ENCODE data around the gene PGAM5. TPM values are rescaled to one million over a fixed set of nuclear protein-coding genes. Genes with fewer than 3 reads are reported as not detected.

PGAM5 gene
- total RNA-seq, 1 experiment from 2014 or later: 112 TPM

- H2AK5ac ChIP-seq (ENCODE audit: insufficient read length, low read length): no peak overlapping the region
- H3K4me1 ChIP-seq (ENCODE audit: insufficient read depth, low read length): no peaks in the 10 kb centered on the region
- H3K4ac ChIP-seq (ENCODE audit: low read depth, low read length): no peak overlapping the region
- no peaks in the 10 kb centered on the region for H3K23me2 ChIP-seq (ENCODE audit: insufficient read length, low read depth, low read length, poor library complexity, severe bottlenecking)
- no peak overlapping the region for H2BK5ac ChIP-seq (ENCODE audit: insufficient read length, low read length)
- Mint-ChIP-seq H3K9me3 (no peaks in the 10 kb centered on the region), H3K27me3 (ENCODE audit: low read depth) (no peaks in the 10 kb centered on the region; the same call in 1 of the 2 replicates), H3K36me3 (ENCODE audit: insufficient read depth in 1 of 3, low read depth in 3 of 3) (peaks cover 33 to 79% (median 64%) of the 10 kb centered on the region in 3 experiments; a peak in 6 of 7 replicates), H3K4me1 (no peaks in the 10 kb centered on the region), H3K27ac (peak overlapping the region in 1 of 3 experiments; percentile 60; a peak in 2 of 7 replicates), H3K4me3 (no peak overlapping the region)
- no peaks in the 10 kb centered on the region for H4K20me1 ChIP-seq (ENCODE audit: control insufficient read depth, insufficient read depth, insufficient read length)
- H3K9me3 ChIP-seq (ENCODE audit: control insufficient read depth, low read depth, low read length): no peaks in the 10 kb centered on the region
- H2BK15ac ChIP-seq (ENCODE audit: low read depth, low read length): no peak overlapping the region
- no peak overlapping the region for H4K8ac ChIP-seq (replicated peaks; ENCODE audit: insufficient read length, low read depth, low read length)
- H2BK12ac ChIP-seq (ENCODE audit: insufficient read length, low read depth, low read length): no peak overlapping the region
- H2AFZ ChIP-seq (ENCODE audit: low read length): no peak overlapping the region
- H2BK120ac ChIP-seq (ENCODE audit: low read depth, low read length, poor library complexity, severe bottlenecking): no peak overlapping the region
- no peak overlapping the region for H4K91ac ChIP-seq (ENCODE audit: insufficient read length, low read depth, low read length)
- no peak overlapping the region for H3K18ac ChIP-seq (ENCODE audit: insufficient read length, low read depth, low read length)
- no peak for TF ChIP-seq CTCF (conservative IDR thresholded peaks at IDR 0.05)
- H4K5ac ChIP-seq (ENCODE audit: insufficient read length, low read depth, low read length): no peak overlapping the region
- H3K9ac ChIP-seq (ENCODE audit: extremely low read depth, insufficient read length, low read length): no peak overlapping the region
- H3K4me2 ChIP-seq (ENCODE audit: insufficient read depth, insufficient read length, low read length): no peak overlapping the region
- H3K27me3 ChIP-seq (ENCODE audit: insufficient read depth, low read length): no peaks in the 10 kb centered on the region
- no peak for DNase-seq
- no peaks in the 10 kb centered on the region for H3K79me2 ChIP-seq (ENCODE audit: insufficient read depth, low read length)
- H3K79me1 ChIP-seq (ENCODE audit: insufficient read depth, low read depth, low read length, poor library complexity, severe bottlenecking): no peaks in the 10 kb centered on the region
- H3T11ph ChIP-seq (ENCODE audit: low read length): no peak overlapping the region
- no CpG with 5 or more reads among the region's 21 CpGs for WGBS (ENCODE audit: extremely low coverage, insufficient read length, low lambda C conversion rate)
- no peak overlapping the region for H2BK20ac ChIP-seq (ENCODE audit: low read depth, low read length, poor library complexity, severe bottlenecking)
- H3K23ac ChIP-seq (ENCODE audit: insufficient read length, low read depth, low read length): no peak overlapping the region
- no peak overlapping the region for H3K56ac ChIP-seq (ENCODE audit: insufficient read length, low read depth, low read length)
- H3K14ac ChIP-seq (ENCODE audit: insufficient read depth, low read length): no peak overlapping the region
- H3K27ac ChIP-seq (ENCODE audit: insufficient read length, low read depth, low read length): no peak overlapping the region
Measured at GRCh38 chr12:132718644-132719043, 8.0 kb downstream of the PGAM5 start.

Measured in H9 (cell line).